Activated CD8-positive, alpha-beta memory T cell treated with anti-CD3 and anti-CD28 coated beads, Interleukin-2, amount 50 U/mL, for 1 hour (primary cell): ENCODE measurements around the gene RASSF7.

Source experiments
- DNase-seq: peaks from one replicate; pipeline ENCODE4 v3.0.0-alpha.2; 2020; ENCODE audit errors: extremely low read depth

Gene RASSF7

DNA sequence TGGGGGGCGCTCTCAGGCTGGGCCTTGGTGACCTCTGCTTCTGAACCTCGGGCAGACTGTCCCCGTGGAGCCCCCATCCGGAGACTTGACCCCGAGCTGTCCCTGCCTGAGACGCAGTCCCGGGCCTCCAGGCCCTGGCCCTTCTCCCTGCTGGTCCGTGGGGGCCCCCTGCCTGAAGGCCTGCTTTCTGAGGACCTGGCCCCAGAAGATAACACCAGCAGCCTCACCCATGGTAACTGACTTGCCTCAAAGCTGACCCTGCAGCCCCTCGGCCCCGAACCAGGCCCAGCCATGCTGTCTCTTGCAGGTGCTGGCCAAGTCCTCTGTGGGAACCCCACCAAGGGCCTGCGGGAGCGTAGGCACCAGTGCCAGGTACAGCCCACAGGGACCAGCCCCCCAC lies 9.2 kb upstream of the RASSF7 start:
- DNase-seq = no peak

DNA sequence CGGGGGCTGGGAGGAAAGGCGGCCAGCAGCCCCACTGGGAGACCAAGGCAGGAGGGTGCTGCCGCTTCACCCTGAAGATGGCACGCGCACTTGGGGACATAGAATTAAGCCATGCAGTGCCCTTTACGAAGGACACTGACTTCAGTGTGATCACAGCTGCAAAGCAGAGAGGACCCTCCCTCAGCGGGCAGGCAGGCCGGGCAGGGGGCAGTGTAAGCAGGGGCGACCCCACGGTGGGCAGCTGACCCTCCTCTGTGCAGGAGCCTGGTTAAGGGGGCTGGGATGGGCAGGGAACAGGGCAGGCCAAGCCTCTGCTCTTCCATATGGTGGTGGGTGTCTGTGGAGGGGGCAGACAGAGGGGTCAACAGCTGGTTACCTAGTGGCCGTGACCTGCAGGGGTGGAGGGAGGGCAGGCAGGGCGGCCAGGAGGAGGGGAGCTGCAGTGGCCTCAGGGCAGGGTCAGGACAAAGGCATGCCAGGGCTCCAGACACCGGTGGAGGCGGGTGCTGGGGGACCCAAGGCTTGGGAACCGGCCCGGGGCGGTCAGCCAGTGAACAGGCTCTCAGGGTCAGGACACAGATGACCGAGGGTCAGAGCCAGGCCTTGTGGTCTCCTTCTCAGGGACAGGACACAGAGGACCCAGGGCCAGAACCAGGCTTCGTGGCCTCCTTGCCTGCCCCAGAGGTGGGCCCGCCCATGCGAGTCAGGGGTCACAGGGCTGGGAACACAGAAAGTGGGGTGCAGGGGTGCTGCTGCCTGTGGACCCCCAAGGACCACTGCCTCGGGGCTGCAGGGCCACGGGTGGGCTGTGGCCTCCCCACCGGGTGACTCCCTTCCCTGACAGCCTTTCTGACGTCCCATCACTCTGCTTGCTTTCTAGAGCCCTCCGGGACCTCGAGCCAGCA lies 7.4 kb upstream of the RASSF7 start:
- no peak for DNase-seq

GRCh38 chr11:553988-554340 lies 6.8 kb upstream of the RASSF7 start:
- no peak for DNase-seq

GRCh38 chr11:554428-555226 lies 6.1 kb upstream of the RASSF7 start:
- DNase-seq = peak; percentile 51

- DNase-seq = no peak
Observed at GRCh38 chr11:555227-555779, 5.5 kb upstream of the RASSF7 start.

GRCh38 chr11:555780-556661 lies 4.7 kb upstream of the RASSF7 start:
- DNase-seq = no peak

GRCh38 chr11:556662-557256 lies 4.0 kb upstream of the RASSF7 start:
- no peak for DNase-seq

DNA sequence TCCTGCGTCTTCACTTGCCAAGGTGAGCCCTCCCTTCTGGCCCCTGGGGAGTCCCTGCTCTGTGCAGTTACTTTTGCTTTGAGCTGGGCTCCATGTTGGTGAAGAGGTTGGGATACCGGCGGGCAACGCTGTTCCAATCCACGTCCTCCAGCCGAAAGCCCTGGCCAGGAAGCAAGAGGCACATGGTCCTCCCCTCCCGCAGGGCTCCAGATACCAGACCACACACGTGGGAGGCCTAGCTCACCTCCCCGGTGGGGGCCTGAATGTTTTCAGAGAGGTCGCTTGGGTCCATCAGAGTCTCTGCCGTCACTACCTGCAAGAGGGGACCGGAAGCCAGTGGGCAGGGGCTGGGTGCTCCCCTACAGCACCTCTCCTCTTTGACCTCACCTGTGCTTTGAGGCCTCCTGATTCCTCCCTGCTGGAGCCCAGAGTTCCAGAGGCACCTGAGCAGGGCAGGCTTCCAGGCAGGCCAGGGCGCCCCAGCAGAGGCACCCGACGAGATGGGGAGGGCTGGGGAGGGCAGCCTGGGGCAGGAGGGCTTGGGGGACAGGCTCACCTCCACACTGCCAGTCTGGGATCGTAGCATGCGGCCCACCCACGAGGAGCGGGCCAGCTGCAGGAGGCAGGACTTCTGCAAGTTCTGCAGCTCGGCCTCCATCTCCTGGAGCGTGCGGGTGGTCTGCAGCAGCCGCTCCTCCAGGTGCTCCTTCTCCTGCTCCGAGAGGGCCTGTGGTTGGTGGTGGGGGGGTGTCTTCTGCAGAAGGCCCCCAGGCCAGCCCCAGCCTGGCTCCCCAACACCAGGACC lies 3.2 kb upstream of the RASSF7 start:
- no peak for DNase-seq

- no peak for DNase-seq
Observed at GRCh38 chr11:558503-558902, 2.3 kb upstream of the RASSF7 start.

DNA sequence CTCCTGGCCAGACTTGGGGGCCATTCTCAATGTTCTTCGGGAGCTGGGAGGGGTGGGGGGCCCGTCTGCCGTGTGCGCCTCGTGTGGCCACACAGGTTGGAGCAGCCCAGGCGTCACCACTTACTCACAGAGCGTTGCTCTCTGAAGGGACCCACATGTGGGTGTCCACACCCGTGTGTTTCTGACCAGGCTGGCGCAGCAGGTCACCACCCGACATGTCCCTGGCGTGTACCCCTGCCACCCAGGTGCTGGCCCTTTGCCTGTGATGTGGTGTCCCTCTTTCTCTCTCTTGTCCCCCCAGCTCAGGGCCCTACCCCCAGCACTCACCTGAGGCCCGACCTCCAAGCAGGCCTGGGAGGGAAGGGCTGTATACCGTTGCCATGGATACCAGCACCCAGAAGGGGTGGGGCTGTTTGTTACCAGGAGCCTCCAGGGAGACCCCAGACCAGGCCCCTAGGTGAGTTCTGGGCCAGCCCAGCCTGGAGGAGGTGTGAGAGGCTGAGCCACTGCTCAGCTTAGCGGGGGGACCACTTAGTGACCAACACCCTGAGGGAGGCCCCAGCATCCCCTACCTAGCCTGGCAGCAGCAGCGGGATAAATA lies 1.6 kb upstream of the RASSF7 start:
- DNase-seq = no peak

DNA sequence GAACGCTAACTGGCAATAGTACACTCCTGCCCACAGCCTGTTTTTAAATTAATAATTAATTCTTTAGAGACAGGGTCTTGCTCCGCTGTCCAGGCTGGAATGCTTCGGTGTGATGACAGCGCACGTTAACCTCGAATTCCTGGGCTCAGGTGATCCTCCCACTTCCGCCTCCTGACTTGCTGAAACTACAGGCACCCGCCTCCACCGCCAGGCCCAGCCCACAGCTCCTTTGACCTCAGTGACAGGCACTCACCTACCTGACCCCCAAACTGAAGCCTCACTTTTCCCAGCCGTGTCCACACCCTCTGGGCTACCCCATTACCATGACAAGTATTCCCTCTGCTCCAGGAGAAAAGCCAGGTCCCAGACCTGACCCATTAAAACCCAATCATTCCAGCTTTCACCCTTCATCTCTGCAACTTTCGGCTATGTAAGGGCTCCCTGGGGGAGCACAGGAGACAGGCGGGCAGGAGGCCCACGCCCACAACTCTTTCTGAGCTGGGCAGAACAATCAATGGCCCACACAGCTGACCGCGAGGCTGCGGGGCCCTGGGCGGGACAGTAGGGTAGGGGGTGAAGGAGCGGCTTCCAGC lies 962 bp upstream of the RASSF7 start:
- DNase-seq = no peak

DNA sequence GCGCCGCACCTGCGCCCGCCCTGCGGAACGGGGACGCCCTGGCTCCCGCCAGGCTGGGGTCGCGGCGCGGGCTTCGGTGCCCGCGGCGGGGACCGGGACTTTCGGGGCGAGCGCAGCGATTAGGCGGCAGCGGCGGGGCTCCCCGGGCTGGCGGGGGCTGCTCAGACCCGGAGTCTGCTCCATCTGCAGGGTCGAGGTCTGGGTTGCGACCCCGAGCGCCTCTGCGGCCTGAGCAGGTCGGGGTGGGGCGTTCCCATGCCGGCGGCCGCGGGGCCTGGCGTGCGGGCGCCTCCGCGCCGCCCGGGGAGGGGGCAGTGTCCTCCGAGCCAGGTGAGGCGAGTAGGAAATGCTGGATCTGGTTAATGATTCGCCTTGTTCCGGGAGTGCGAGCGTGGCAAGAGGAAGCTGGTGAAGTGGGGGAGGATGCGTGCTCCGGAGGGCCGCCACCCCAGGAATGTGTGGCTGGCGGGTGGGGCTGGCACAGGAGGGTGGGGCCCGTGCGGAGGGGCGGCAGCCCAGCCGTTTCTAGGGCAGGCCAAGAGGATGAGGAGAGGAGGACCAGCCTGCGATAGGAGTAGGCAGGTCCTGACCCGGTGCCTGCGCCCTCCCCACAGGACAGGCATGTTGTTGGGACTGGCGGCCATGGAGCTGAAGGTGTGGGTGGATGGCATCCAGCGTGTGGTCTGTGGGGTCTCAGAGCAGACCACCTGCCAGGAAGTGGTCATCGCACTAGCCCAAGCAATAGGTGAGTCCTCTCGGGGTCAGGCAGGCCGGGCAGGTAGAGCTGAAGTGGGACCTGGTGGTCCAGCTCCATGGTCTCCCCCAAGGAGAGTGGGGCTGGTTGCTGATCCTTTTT lies 606 bp downstream of the RASSF7 start:
- no peak for DNase-seq

- DNase-seq = no peak
Observed at GRCh38 chr11:562046-562645, 1.4 kb downstream of the RASSF7 start.

DNA sequence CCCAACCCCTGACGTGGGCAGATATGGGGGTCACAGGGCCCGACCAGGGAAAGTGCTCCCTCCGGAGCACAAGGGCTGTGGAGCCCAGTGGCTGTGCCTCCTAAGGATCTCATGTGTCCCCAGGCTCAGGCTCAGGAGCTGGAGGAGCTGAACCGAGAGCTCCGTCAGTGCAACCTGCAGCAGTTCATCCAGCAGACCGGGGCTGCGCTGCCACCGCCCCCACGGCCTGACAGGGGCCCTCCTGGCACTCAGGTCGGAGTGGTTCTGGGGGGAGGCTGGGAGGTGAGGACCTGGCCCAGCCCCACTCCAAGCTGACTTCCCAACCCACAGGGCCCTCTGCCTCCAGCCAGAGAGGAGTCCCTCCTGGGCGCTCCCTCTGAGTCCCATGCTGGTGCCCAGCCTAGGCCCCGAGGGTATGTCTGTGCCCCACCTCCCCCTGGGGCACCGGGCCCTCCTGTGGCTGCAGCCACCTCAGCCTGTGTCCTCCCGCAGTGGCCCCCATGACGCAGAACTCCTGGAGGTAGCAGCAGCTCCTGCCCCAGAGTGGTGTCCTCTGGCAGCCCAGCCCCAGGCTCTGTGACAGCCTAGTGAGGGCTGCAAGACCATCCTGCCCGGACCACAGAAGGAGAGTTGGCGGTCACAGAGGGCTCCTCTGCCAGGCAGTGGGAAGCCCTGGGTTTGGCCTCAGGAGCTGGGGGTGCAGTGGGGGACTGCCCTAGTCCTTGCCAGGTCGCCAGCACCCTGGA lies 2.5 kb downstream of the RASSF7 start:
- DNase-seq = no peak

- no peak for DNase-seq
Observed at GRCh38 chr11:563812-564578, 3.2 kb downstream of the RASSF7 start.

DNA sequence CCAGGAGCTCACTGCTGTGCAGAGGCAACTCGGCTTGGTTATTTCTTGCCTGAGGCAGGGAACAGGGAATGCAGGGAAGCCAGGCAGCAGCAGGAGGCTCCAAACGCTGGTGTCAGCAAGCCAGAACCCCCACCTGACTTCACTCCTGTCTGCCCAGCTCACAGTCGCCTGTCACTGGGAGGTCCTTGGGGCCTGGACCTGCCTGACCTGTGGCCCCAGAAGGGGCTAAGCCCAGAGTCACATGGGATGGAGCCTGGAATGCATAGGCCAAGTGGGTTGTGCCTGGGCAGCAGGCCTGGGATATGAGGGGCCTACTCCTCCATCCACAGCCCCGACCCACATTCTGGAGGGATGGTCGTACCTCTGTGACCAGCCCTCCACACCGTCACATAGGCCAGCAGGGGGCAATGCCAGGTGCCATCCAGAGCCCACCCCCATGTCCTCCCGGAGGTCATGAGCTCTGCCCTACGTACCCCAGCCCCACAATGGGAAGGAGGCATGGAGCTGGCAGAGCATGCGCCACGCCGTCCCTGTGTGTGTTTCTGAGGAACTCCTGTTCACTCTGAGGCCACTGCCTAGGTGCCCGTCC lies 5.2 kb downstream of the RASSF7 start:
- no peak for DNase-seq
